ENCODE data around the gene NCOA7.

The NCOA7 gene

DNA sequence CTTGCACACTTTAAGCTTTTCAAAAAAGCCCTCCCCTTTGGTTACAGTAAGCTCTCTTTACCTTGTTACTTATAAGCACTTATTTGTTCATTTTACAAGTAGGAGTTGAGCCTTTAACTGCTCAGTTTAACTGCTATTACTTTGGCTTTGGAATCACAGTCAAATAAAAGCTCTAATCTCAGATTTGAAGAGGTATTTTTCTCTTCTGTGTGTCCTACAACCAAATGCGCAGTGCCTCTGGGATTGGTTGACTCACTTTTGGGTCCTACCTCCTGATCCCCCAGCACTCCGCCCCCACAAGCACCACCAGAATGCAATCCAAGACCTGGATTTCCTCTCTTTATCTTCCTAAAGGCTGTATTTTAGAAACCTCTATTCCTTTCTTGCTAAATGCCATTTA is 2.5 kb downstream of the NCOA7 start:
- 75 to 95% methylated on average over 2 of the region's 2 CpGs for WGBS, 2 experiments (ENCODE audit: insufficient coverage in 2 of 2)
- Histone ChIP-seq H3K27ac (ENCODE audit: low read depth, low read length, severe bottlenecking) (no peak overlapping the region), H3K4me1 (ENCODE audit: control insufficient read depth, insufficient read depth, low read length, poor library complexity, severe bottlenecking) (peaks cover 8% of the 10 kb centered on the region), H3K9me3 (ENCODE audit: control insufficient read depth, low read length) (no peaks in the 10 kb centered on the region), H3K4me3 (ENCODE audit: extremely low read depth, insufficient read depth, low read length, poor library complexity, severe bottlenecking) (no peak overlapping the region), H3K36me3 (ENCODE audit: control insufficient read depth, insufficient read depth, low read length) (no peaks in the 10 kb centered on the region)

DNA sequence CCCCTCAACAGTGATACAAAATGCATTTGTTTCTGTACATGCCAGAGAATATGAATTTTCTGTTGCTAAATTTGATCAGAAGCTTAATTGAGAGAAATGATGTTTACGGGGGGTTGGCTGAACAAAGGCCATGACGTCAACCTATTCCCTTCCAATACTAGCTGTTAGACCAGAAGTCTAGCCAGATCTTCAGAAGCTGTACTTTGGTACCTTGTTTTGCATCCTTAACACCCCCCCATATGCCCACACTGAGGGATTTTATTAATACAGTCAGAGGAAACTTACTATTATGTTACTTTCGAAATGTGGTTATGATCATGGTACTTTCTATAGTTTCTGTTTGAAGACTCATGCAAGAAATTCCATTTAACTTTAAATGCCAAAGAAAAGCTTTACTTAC is 3.1 kb downstream of the NCOA7 start:
- H3K36me3 ChIP-seq (ENCODE audit: control insufficient read depth, insufficient read depth, low read length) = no peaks in the 10 kb centered on the region
- WGBS, 2 experiments (ENCODE audit: insufficient coverage in 2 of 2) = 100% methylated on average over 2 of the region's 3 CpGs; no CpG with 5 or more reads in 1 of the 2 experiments
- H3K27ac ChIP-seq (ENCODE audit: low read depth, low read length, severe bottlenecking) = no peak overlapping the region
- H3K4me1 ChIP-seq (ENCODE audit: control insufficient read depth, insufficient read depth, low read length, poor library complexity, severe bottlenecking) = peaks cover 8% of the 10 kb centered on the region
- H3K4me3 ChIP-seq (ENCODE audit: extremely low read depth, insufficient read depth, low read length, poor library complexity, severe bottlenecking) = no peak overlapping the region
- H3K9me3 ChIP-seq (ENCODE audit: control insufficient read depth, low read length) = no peaks in the 10 kb centered on the region

DNA sequence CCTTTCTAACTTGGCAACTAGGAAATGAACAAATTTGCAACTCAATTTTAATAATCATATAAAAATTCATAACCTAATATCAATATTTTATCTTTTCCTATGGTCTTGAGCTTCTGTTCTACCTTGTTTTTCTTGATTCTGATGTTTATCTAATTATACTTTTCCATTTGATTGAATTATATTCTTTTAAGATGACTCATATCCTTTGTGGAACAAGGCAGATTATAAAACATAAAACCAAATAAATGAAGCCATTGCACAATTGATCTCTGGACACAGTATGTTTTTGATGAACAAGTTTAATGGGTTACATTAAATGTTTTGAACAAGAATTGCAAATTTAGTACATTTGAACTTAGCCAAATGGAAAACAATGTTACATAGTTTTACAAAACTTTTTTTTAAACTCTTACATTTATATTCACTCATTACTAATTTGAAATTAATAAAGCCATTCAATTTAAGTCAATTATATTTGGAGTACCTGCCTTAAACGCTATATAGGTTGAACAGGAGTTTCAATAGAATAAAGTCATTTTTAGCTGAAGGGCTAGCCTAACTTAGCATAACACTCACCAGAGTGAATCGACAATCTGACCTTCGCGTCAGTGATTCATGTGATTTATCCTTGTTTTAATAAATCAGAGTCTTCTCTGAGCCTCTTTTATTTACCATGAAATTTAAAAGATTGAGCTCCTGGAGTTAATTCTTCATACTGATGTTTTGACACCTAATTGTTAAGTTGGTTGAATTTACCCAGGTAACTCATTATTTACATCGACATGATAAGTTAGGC is 3.8 kb downstream of the NCOA7 start:
- Histone ChIP-seq H3K27ac (ENCODE audit: low read depth, low read length, severe bottlenecking) (no peak overlapping the region), H3K4me1 (ENCODE audit: control insufficient read depth, insufficient read depth, low read length, poor library complexity, severe bottlenecking) (peaks cover 7% of the 10 kb centered on the region), H3K36me3 (ENCODE audit: control insufficient read depth, insufficient read depth, low read length) (no peaks in the 10 kb centered on the region), H3K4me3 (ENCODE audit: extremely low read depth, insufficient read depth, low read length, poor library complexity, severe bottlenecking) (no peak overlapping the region), H3K9me3 (ENCODE audit: control insufficient read depth, low read length) (no peaks in the 10 kb centered on the region)
- 83 to 100% methylated on average over 1 of the region's 5 CpGs for whole genome bisulfite sequencing, 2 experiments (ENCODE audit: insufficient coverage in 2 of 2)

DNA sequence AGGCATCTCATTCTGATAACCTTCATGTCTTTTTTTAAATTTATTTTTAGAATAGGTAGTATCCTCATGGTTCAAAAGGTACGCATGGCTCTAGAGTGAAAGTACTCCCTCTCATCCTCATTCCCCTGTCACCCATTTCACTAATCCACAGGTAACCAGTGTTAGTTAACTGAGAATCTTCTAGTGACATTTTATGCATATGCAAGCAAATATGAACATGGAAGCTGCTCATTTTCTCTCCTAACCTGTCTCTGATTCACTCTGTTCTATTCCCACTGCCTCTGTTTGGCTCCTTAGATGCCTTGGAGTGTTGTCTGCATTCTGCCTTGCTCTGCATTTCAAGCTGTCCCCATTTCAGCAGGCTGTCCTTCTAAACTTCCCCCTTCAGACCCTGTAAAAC is 4.5 kb downstream of the NCOA7 start:
- no peaks in the 10 kb centered on the region for H3K36me3 ChIP-seq (ENCODE audit: control insufficient read depth, insufficient read depth, low read length)
- peaks cover 3% of the 10 kb centered on the region for H3K4me1 ChIP-seq (ENCODE audit: control insufficient read depth, insufficient read depth, low read length, poor library complexity, severe bottlenecking)
- H3K27ac ChIP-seq (ENCODE audit: low read depth, low read length, severe bottlenecking) = no peak overlapping the region
- H3K9me3 ChIP-seq (ENCODE audit: control insufficient read depth, low read length) = no peaks in the 10 kb centered on the region
- no peak overlapping the region for H3K4me3 ChIP-seq (ENCODE audit: extremely low read depth, insufficient read depth, low read length, poor library complexity, severe bottlenecking)
- no CpG with 5 or more reads among the region's 1 CpG for WGBS, 2 experiments (ENCODE audit: insufficient coverage in 2 of 2)

DNA sequence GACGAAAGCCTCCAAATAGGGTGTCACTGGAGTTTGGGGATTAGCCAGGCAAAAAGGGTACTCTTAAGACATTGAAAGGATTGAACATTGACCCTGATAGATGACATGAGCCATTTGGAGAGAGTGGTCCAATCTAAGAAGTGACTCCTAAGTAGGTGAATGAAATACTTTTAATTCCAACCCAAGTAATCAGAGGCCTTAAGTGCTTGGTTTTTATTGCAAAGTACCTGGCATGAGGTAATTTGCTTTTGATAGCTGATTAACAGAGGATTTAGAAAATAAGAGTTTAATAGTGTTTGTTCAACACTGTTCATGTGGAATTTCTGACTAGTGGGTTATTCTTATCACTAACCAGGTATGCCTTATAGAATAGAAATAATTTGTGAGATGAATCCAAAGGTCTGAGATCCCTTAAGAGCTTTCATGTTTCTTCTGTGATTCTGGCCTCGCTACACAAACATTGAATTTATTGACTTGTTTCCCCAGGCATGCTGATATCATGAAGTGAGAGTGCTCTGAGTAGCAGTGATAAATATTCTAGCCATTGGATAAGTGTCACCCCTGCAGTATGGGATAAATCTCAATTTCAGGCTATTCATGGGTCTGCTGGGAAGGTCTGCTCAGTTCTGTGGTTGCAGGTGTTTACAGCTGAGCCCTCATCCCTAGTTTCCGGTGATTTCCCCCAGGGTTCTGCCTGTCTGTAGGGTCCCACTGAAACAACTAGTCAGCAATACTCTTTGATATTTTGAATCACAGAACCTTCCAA is 6.5 kb downstream of the NCOA7 start:
- no peaks in the 10 kb centered on the region for H3K36me3 ChIP-seq (ENCODE audit: control insufficient read depth, insufficient read depth, low read length)
- H3K9me3 ChIP-seq (ENCODE audit: control insufficient read depth, low read length) = no peaks in the 10 kb centered on the region
- WGBS, 2 experiments (ENCODE audit: insufficient coverage in 2 of 2) = 90 to 100% methylated on average over 1 to 2 of the region's 3 CpGs
- H3K27ac ChIP-seq (ENCODE audit: low read depth, low read length, severe bottlenecking) = no peak overlapping the region
- H3K4me3 ChIP-seq (ENCODE audit: extremely low read depth, insufficient read depth, low read length, poor library complexity, severe bottlenecking) = no peak overlapping the region
- H3K4me1 ChIP-seq (ENCODE audit: control insufficient read depth, insufficient read depth, low read length, poor library complexity, severe bottlenecking) = peaks cover 3% of the 10 kb centered on the region

DNA sequence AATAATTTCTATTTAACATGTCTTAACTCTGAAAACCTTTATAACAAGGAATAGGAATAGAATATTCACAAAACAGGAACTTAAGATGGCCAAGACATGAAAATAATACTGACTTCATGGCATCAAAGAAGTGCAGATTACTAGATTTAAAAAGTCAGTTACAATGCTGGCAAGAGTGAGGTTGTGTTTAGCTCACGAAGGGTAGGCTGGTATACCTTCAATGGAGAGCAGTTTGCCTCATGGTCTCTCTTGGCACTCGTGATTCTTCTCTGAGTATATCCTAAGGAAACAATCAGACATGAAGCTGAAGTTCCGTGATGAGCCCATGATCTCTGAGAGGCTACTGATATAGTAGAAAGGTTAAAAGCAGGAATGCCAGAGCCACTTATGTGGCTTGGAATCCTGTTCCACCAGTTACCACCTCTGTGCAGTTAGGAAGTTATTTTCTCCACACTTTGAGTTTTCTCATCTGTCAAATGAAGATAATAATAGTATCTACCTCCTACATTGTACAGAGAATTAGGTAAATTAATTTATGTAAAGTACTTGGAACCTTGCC is 7.2 kb downstream of the NCOA7 start:
- WGBS, 2 experiments (ENCODE audit: insufficient coverage in 2 of 2) = 83 to 94% methylated on average over 2 to 3 of the region's 3 CpGs
- no peak overlapping the region for H3K4me3 ChIP-seq (ENCODE audit: extremely low read depth, insufficient read depth, low read length, poor library complexity, severe bottlenecking)

DNA sequence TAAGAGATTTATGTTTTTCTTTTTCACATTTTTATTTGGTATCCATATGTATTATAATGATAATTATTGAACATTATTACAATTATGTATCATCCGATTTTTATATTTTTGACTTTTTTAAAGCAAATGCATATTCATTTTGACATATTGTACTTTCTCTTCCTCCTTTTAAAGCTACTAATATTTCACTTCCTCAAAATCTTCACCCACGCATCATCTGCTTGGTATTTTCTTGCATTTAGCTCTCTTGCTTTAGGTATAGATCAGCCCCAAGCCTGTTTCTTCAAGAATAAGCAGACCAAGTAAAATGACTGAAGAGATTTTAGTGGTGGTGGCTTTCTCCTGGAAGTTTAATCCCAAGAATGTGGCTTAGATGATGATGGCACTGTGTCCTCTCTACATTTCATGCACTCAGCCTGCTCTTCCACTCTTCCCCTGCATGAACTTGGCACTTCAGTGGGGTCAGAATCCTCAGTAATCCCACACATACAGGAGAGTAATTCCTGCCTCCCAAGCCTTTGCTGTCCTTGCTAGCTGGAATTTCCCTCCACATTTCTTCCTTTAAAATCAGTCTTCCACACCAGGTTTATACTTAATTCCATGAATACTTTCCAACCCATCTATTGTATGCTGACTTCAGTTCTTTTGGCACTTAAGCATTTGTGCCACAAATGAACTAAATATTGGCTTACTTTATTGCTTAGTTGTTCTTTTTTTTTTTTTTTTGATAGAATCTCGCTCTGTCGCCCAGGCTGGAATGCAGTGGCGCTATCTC is 8.2 kb downstream of the NCOA7 start:
- WGBS, 2 experiments (ENCODE audit: insufficient coverage in 2 of 2) = 80 to 100% methylated on average over 2 to 4 of the region's 5 CpGs
- no peaks in the 10 kb centered on the region for H3K36me3 ChIP-seq (ENCODE audit: control insufficient read depth, insufficient read depth, low read length)
- H3K4me1 ChIP-seq (ENCODE audit: control insufficient read depth, insufficient read depth, low read length, poor library complexity, severe bottlenecking) = no peaks in the 10 kb centered on the region
- no peak overlapping the region for H3K27ac ChIP-seq (ENCODE audit: low read depth, low read length, severe bottlenecking)
- no peak overlapping the region for H3K4me3 ChIP-seq (ENCODE audit: extremely low read depth, insufficient read depth, low read length, poor library complexity, severe bottlenecking)
- H3K9me3 ChIP-seq (ENCODE audit: control insufficient read depth, low read length) = no peaks in the 10 kb centered on the region

More for the DNA sequence above, 7.2 kb downstream of the NCOA7 start:
- no peaks in the 10 kb centered on the region for H3K36me3 ChIP-seq (ENCODE audit: control insufficient read depth, insufficient read depth, low read length)
- H3K4me1 ChIP-seq (ENCODE audit: control insufficient read depth, insufficient read depth, low read length, poor library complexity, severe bottlenecking) = peaks cover 3% of the 10 kb centered on the region
- no peak overlapping the region for H3K27ac ChIP-seq (ENCODE audit: low read depth, low read length, severe bottlenecking)
- no peaks in the 10 kb centered on the region for H3K9me3 ChIP-seq (ENCODE audit: control insufficient read depth, low read length)

DNA sequence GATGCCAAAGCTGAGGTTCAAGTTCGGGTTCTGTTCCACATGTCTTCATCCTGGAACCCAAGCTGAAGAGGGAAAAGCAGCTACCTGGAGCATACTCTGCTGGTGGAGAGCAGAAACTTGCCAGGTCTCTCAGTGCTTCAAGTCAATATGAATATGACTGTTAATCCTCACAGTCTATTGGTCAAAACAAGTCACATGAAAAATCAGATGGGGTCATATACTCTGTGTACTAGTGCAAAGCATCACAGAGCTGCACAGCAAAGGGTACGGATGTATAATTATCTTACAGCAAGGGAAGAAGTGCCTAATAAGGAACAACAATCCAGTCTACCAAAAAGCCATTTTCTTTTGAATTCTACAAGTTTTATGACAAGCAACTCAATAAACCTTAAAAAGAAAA is 11.6 kb downstream of the NCOA7 start:
- Histone ChIP-seq H3K4me3 (ENCODE audit: extremely low read depth, insufficient read depth, low read length, poor library complexity, severe bottlenecking) (no peak overlapping the region), H3K4me1 (ENCODE audit: control insufficient read depth, insufficient read depth, low read length, poor library complexity, severe bottlenecking) (peaks cover 2% of the 10 kb centered on the region), H3K27ac (ENCODE audit: low read depth, low read length, severe bottlenecking) (no peak overlapping the region), H3K36me3 (ENCODE audit: control insufficient read depth, insufficient read depth, low read length) (no peaks in the 10 kb centered on the region), H3K9me3 (ENCODE audit: control insufficient read depth, low read length) (no peaks in the 10 kb centered on the region)
- 82 to 96% methylated on average over 1 to 2 of the region's 2 CpGs for WGBS, 2 experiments (ENCODE audit: insufficient coverage in 2 of 2)

DNA sequence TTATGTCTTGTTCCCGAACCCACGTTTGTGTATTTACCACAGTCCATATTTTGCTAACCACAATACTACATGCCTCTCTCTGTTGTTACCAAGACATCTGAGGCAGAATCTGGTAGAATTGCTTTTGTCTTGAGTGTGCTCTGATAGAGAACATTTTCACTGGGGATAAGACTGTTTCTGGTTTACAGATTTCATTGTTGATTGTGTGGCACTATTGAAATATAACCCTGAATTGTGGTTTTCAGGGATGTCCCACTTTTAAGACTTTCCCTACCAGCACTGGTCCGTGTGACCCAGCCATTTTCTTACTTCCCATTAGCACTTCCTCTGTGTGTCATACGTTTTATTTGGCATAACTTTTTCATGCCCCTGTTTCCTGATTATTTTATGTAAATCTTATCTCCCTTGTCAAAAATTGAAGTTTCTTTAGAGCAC is 12.2 kb downstream of the NCOA7 start:
- 67 to 83% methylated on average over 1 of the region's 4 CpGs for WGBS, 2 experiments (ENCODE audit: insufficient coverage in 2 of 2)
- H3K4me1 ChIP-seq (ENCODE audit: control insufficient read depth, insufficient read depth, low read length, poor library complexity, severe bottlenecking) = peaks cover 8% of the 10 kb centered on the region
- no peak overlapping the region for H3K27ac ChIP-seq (ENCODE audit: low read depth, low read length, severe bottlenecking)
- H3K36me3 ChIP-seq (ENCODE audit: control insufficient read depth, insufficient read depth, low read length) = no peaks in the 10 kb centered on the region
- H3K4me3 ChIP-seq (ENCODE audit: extremely low read depth, insufficient read depth, low read length, poor library complexity, severe bottlenecking) = no peak overlapping the region
- no peaks in the 10 kb centered on the region for H3K9me3 ChIP-seq (ENCODE audit: control insufficient read depth, low read length)

DNA sequence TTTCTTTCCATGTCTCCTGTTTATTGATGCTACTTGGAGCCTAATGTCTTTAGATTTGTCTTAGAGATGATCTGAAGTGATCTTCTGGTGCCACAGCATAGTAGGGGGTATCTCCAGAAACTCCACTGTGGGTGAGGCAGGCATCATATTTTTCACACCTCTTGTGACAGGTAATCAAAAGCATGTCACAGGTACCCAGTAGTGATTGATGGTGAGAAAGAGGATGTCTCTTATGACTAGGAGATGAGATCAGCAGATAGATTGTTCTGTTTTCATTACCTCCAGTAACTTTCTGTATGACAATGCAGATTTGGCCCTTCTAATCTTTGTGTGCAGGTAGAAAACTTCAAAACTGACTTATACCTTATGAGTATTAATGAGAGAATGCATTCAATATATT is 13.5 kb downstream of the NCOA7 start:
- no peak overlapping the region for H3K27ac ChIP-seq (ENCODE audit: low read depth, low read length, severe bottlenecking)
- no peak overlapping the region for H3K4me3 ChIP-seq (ENCODE audit: extremely low read depth, insufficient read depth, low read length, poor library complexity, severe bottlenecking)

More for the DNA sequence above, 13.5 kb downstream of the NCOA7 start:
- Histone ChIP-seq H3K4me1 (ENCODE audit: control insufficient read depth, insufficient read depth, low read length, poor library complexity, severe bottlenecking) (peaks cover 12% of the 10 kb centered on the region), H3K9me3 (ENCODE audit: control insufficient read depth, low read length) (no peaks in the 10 kb centered on the region), H3K36me3 (ENCODE audit: control insufficient read depth, insufficient read depth, low read length) (no peaks in the 10 kb centered on the region)

All from mesodermal cell (in vitro differentiated cells).